HL-60 (cell line): ENCODE results near the gene CARMIL1.

Source experiments
- DNase-seq, 2 experiments: peaks; one replicate each; pipeline ENCODE4 v3.0.0-alpha.2; 2010 to 2020; ENCODE audit warnings: low read depth in 1 of 2, low spot score in 1 of 2
- H3K27ac ChIP-seq: fragments of 250-450 bp; sonication (Bioruptor Pico); replicated peaks from 2 replicates; pipeline ENCODE4 v1.5.1; 2020; ENCODE audit warnings: mild to moderate bottlenecking, moderate library complexity
- H3K27me3 ChIP-seq: fragments of 250-450 bp; sonication (Bioruptor Pico); 2 replicates; pipeline ENCODE4 v1.5.1; 2021; ENCODE audit warnings: mild to moderate bottlenecking, moderate library complexity; ENCODE audit not compliant: insufficient read depth, poor library complexity, severe bottlenecking
- H3K4me3 ChIP-seq: replicated peaks from 2 replicates; pipeline ENCODE4 v1.5.1; 2011; ENCODE audit warnings: mild to moderate bottlenecking, control low read depth, low read length; ENCODE audit not compliant: insufficient read depth
- CTCF ChIP-seq: IDR thresholded peaks from one replicate; pipeline ENCODE4 v1.5.1; 2011; ENCODE audit warnings: low read length, control low read depth, inconsistent platforms; ENCODE audit not compliant: insufficient read depth
- GABPA ChIP-seq: IDR thresholded peaks from 2 replicates; pipeline ENCODE4 v1.6.1; 2012; ENCODE audit warnings: low read depth
- POLR2AphosphoS5 ChIP-seq: IDR thresholded peaks from 2 replicates; pipeline ENCODE4 v1.6.1; 2012; ENCODE audit warnings: low read depth
- REST ChIP-seq: IDR thresholded peaks from 2 replicates; pipeline ENCODE4 v1.6.1; 2012; ENCODE audit warnings: low read depth; ENCODE audit not compliant: insufficient replicate concordance
- SPI1 ChIP-seq: IDR thresholded peaks from 2 replicates; pipeline ENCODE4 v1.6.1; 2012; ENCODE audit warnings: low read depth, mild to moderate bottlenecking, borderline replicate concordance

Gene CARMIL1

GRCh38 chr6:25327432-25327831 lies 48.3 kb downstream of the CARMIL1 start:
- DNase-seq = no peak
- TF ChIP-seq SPI1 (no peak), POLR2AphosphoS5 (no peak)

DNA sequence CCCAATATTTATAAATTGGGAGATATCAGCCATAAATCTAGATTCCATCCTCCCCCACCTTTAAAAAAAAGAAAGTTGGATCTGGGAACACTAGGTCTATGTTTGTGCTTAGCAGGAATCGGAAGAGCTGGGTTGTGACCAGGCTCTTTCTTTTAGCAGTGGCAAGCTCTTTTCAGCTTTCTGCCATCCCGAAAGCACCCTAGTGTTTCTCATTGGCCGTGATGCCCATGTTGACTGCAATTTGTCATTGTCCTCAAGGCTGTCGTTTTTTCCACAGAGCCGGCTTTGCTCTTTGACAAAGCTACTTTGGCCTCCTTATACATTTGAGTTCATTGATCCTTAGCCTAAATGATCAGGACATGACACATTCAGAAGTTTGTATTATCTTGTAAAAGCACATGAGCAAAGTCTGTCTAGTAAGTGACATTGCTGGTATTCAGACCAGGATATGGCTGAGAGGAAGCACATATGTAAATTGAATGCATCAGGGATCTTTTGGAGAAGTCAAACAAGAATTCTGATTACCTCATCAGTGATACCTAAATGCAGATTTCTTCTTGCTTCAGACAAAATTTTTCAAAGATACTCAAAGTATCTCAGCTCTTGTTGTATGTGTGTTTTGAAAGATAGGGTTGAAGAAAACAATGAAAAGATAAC lies 50.1 kb downstream of the CARMIL1 start:
- TF ChIP-seq REST (no peak), POLR2AphosphoS5 (no peak), CTCF (no peak), SPI1 (no peak), GABPA (no peak)
- no peak for DNase-seq

More at GRCh38 chr6:25327432-25327831, 48.3 kb downstream of the CARMIL1 start:
- Histone ChIP-seq H3K27me3 (no peaks in the 10 kb centered on the region), H3K4me3 (no peak overlapping the region), H3K27ac (no peak overlapping the region)

DNA sequence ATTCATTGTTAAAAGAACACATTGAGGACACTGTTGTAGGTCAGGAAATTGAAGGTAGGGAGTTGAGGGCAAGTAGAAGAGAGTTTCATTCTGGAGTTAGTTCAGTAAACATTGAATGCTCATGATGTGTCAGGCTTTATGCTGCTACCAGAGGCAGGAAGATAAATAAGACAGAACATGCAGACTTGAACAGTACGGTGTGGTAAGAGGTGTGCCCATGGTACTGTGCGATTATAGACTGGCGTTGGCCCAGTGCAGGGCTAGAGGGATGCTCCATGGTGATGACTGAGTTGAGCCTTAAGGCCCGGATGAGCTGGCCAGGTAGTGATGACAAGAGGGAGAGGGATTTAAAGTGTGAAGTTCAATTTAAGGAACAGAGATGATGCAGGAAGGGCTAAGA lies 50.8 kb downstream of the CARMIL1 start:
- Histone ChIP-seq H3K27ac (no peak overlapping the region), H3K4me3 (no peak overlapping the region), H3K27me3 (no peaks in the 10 kb centered on the region)
- no peak for TF ChIP-seq REST
- no peak for TF ChIP-seq GABPA
- no peak for TF ChIP-seq SPI1
- TF ChIP-seq CTCF = no peak
- TF ChIP-seq POLR2AphosphoS5 = no peak
- no peak for DNase-seq

More for the DNA sequence above, 50.1 kb downstream of the CARMIL1 start:
- Histone ChIP-seq H3K27ac (no peak overlapping the region), H3K4me3 (no peak overlapping the region), H3K27me3 (no peaks in the 10 kb centered on the region)

DNA sequence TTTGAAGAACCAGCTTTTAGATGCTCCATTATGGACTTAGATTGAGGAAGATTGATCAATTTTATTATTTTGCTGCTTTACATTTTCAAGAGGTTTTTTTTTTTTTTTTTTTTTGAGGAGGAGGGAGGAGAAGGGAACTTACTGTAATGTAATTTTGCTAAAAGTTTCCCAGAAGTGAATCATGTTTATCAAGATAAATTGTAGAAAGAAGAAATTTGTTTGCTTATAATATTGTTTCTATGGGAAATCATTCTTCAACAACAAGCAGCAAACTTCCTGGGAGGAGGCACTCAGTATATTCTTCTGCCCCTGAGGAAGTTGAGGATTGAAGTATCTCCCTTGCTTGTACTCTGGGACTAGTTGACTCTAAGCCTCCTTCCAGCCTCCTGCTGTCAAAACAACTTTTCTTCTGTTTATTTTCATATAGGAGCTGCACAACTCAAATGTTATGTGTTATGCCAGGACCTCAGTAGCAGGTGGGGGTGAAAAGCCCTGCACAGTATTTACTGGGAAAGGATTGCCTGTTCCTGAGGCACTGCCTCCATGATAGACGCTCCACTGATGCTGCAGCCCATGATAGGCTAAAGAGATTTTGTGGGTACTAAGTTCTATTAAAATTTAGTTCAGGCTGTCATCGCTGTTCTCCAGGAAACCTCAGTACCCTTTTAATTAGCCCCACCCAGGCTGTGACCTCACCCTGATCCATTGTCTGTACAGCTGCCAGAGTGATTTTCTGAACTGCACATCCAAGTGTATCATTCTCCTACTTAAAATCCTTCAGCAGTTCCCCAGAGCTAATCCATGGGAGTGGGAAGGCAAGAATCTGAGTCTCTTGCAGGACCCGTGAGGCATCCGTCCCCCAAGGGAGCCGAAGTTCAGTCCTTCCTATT lies 51.9 kb downstream of the CARMIL1 start:
- no peak overlapping the region for H3K27ac ChIP-seq
- no peaks in the 10 kb centered on the region for H3K27me3 ChIP-seq
- TF ChIP-seq CTCF = no peak
- no peak for TF ChIP-seq GABPA
- TF ChIP-seq REST = no peak
- no peak for TF ChIP-seq SPI1
- no peak for TF ChIP-seq POLR2AphosphoS5
- no peak overlapping the region for H3K4me3 ChIP-seq
- no peak for DNase-seq
